ENCODE results near the gene DTYMK. TPM values are rescaled to one million over a fixed set of nuclear protein-coding genes. Genes with fewer than 3 reads are reported as not detected.

Gene DTYMK
- total RNA-seq (2022) (38.2 and 66.3 TPM in 2 replicates), Bru-seq, nascent RNA (percentile 66 among the genes with signal in this experiment), BruChase-seq, experiment 1, labeled RNA remaining after a 6-hour chase (percentile 70 among the genes with signal in this experiment), BruChase-seq, experiment 2, labeled RNA remaining after a 2-hour chase (percentile 81 among the genes with signal in this experiment)
- long read RNA-seq, transcript DTYMK-202 (4 exons, 1,089 nt), result minor isoform, 12 of 150 reads
- long read RNA-seq, transcript DTYMK-201 (5 exons, 1,232 nt), result major isoform, 120 of 150 reads
- long read RNA-seq, partial matches to known transcripts, result 2 of 150 reads
- long read RNA-seq, other reads (novel, unspliced or antisense), result 12 of 150 reads

- Mint-ChIP-seq H3K36me3 (ENCODE audit: insufficient read depth, unreplicated experiment) (peaks cover 34% of the 10 kb centered on the region), H3K9me3 (ENCODE audit: unreplicated experiment) (no peaks in the 10 kb centered on the region), H3K27me3 (ENCODE audit: insufficient read depth, unreplicated experiment) (no peaks in the 10 kb centered on the region), H3K4me1 (ENCODE audit: insufficient read depth, unreplicated experiment) (peaks cover 7% of the 10 kb centered on the region), H3K27ac (ENCODE audit: low read depth, unreplicated experiment) (peak within 1 kb of the TSS; percentile 91), H3K4me3 (ENCODE audit: unreplicated experiment) (peak within 1 kb of the TSS; percentile 90)
- ChIA-PET CTCF (interaction anchor here (0.8 to 1.8 kb wide), 2 partner anchors 192 to 1097 kb away, joined by 4 to 5 read pairs; no protein-coding TSS in a partner anchor), POLR2A (interaction anchor here (0.6 to 4.3 kb wide), 26 partner anchors 8 to 1121 kb away, joined by 3 to 136 read pairs (median 4); partner anchors contain the start of genes ATG4B, CAPN10, D2HGDH and ING5)
- intact Hi-C loops (cut with micrococcal nuclease), result loop anchor here (5.0 kb wide), 1 partner anchor 190 kb away; no protein-coding TSS in a partner anchor
- TSS peak; percentile 57 for BruUV-seq (replicated peaks)
- TF ChIP-seq CTCF (IDR thresholded peaks at IDR 0.05; ENCODE audit: unreplicated experiment), result no peak
- peak; percentile 97 for DNase-seq (ENCODE audit: unreplicated experiment)
These were observed at the start of gene DTYMK for GRCh38 chr2:241686650-241687425. Gene DTYMK (minus strand): TSS chr2:241686815. CDS start chr2:241686783, 32 bp downstream.

GRCh38 chr2:241736111-241736510, 49.5 kb upstream of the DTYMK start:
- intact Hi-C loops (cut with micrococcal nuclease), result no loop called here
- Mint-ChIP-seq H3K4me1 (ENCODE audit: insufficient read depth, unreplicated experiment) (peaks cover 12% of the 10 kb centered on the region), H3K27me3 (ENCODE audit: insufficient read depth, unreplicated experiment) (no peaks in the 10 kb centered on the region), H3K9me3 (ENCODE audit: unreplicated experiment) (no peaks in the 10 kb centered on the region), H3K4me3 (ENCODE audit: unreplicated experiment) (peak overlapping the region; percentile 71), H3K36me3 (ENCODE audit: insufficient read depth, unreplicated experiment) (peaks cover 12% of the 10 kb centered on the region), H3K27ac (ENCODE audit: low read depth, unreplicated experiment) (no peak overlapping the region)
- ChIA-PET CTCF (interaction anchor here (0.5 to 1.3 kb wide), 2 partner anchors 48 to 138 kb away, joined by 3 read pairs; no protein-coding TSS in a partner anchor), POLR2A (no interaction called here)
- no peak for DNase-seq (ENCODE audit: unreplicated experiment)
- TSS peak; percentile 18 for BruUV-seq (replicated peaks)
- no peak for TF ChIP-seq CTCF (IDR thresholded peaks at IDR 0.05; ENCODE audit: unreplicated experiment)

GRCh38 chr2:241734467-241735208, 48.0 kb upstream of the DTYMK start, which contains the start of gene D2HGDH:
Gene D2HGDH (plus strand): TSS chr2:241734630. CDS start chr2:241735225, 595 bp downstream.
- TF ChIP-seq CTCF (IDR thresholded peaks at IDR 0.05; ENCODE audit: unreplicated experiment), result no peak
- no TSS peak for BruUV-seq (replicated peaks)
- CTCF ChIA-PET, result interaction anchor here (1.2 kb wide), 1 partner anchor 144 kb away, joined by 4 read pairs; no protein-coding TSS in a partner anchor
- H3K9me3 Mint-ChIP-seq (ENCODE audit: unreplicated experiment), result no peaks in the 10 kb centered on the region
- no peak within 1 kb of the TSS for H3K27ac Mint-ChIP-seq (ENCODE audit: low read depth, unreplicated experiment)
- POLR2A ChIA-PET, result interaction anchor here (0.5 to 3.5 kb wide), 12 partner anchors 15 to 225 kb away, joined by 3 to 33 read pairs (median 4); partner anchors contain the start of genes ATG4B, DTYMK, ING5 and THAP4
- H3K36me3 Mint-ChIP-seq (ENCODE audit: insufficient read depth, unreplicated experiment), result peaks cover 16% of the 10 kb centered on the region
- intact Hi-C loops (cut with micrococcal nuclease), result loop anchor here (2.0 kb wide), 2 partner anchors 34 to 144 kb away; no protein-coding TSS in a partner anchor
- peak within 1 kb of the TSS; percentile 71 for H3K4me3 Mint-ChIP-seq (ENCODE audit: unreplicated experiment)
- DNase-seq (ENCODE audit: unreplicated experiment), result peak; percentile 85
- peaks cover 10% of the 10 kb centered on the region for H3K4me1 Mint-ChIP-seq (ENCODE audit: insufficient read depth, unreplicated experiment)
- H3K27me3 Mint-ChIP-seq (ENCODE audit: insufficient read depth, unreplicated experiment), result no peaks in the 10 kb centered on the region
